GM21423 (cell line): ENCODE results near the gene NHLRC2.
A peak's percentile ranks its signal among the peaks of the same experiment; 100 is the strongest.

Experiments used
- ATAC-seq: cut with Tn5 transposase; IDR thresholded peaks from one replicate; pipeline ENCODE4 v1.9.1; 2021; ENCODE audit warnings: mild to moderate bottlenecking, moderate library complexity; ENCODE audit not compliant: unreplicated experiment

The NHLRC2 gene

GRCh38 chr10:113859261-113859660, 4.8 kb downstream of the NHLRC2 start:
- ATAC-seq, result peak; percentile 42

GRCh38 chr10:113865901-113866300, 11.4 kb downstream of the NHLRC2 start:
- no peak for ATAC-seq

GRCh38 chr10:113866551-113867394, 12.3 kb downstream of the NHLRC2 start:
- no peak for ATAC-seq

- no peak for ATAC-seq
These were observed 13.4 kb downstream of the NHLRC2 start for GRCh38 chr10:113867904-113868303.

GRCh38 chr10:113869789-113870188, 15.3 kb downstream of the NHLRC2 start:
- ATAC-seq, result no peak

- no peak for ATAC-seq
These were observed 17.9 kb downstream of the NHLRC2 start for GRCh38 chr10:113872139-113873030.

- no peak for ATAC-seq
These were observed 20.8 kb downstream of the NHLRC2 start for GRCh38 chr10:113875212-113875611.

GRCh38 chr10:113876461-113876860, 22.0 kb downstream of the NHLRC2 start:
- ATAC-seq, result no peak

GRCh38 chr10:113879691-113880090, 25.2 kb downstream of the NHLRC2 start:
- ATAC-seq, result peak; percentile 77

- peak; percentile 44 for ATAC-seq
These were observed 25.8 kb downstream of the NHLRC2 start for GRCh38 chr10:113880236-113880635.

GRCh38 chr10:113882240-113882639, 27.8 kb downstream of the NHLRC2 start:
- no peak for ATAC-seq

GRCh38 chr10:113889911-113890310, 35.5 kb downstream of the NHLRC2 start:
- no peak for ATAC-seq

GRCh38 chr10:113890769-113891168, 36.3 kb downstream of the NHLRC2 start:
- no peak for ATAC-seq

GRCh38 chr10:113891476-113891875, 37.0 kb downstream of the NHLRC2 start:
- no peak for ATAC-seq

GRCh38 chr10:113893570-113893969, 39.1 kb downstream of the NHLRC2 start:
- ATAC-seq, result no peak

GRCh38 chr10:113894581-113894980, 40.1 kb downstream of the NHLRC2 start:
- no peak for ATAC-seq

GRCh38 chr10:113895018-113895417, 40.6 kb downstream of the NHLRC2 start:
- ATAC-seq, result no peak

- ATAC-seq, result no peak
These were observed 43.5 kb downstream of the NHLRC2 start for GRCh38 chr10:113897693-113898618.

- ATAC-seq, result no peak
These were observed 45.6 kb downstream of the NHLRC2 start for GRCh38 chr10:113899952-113900598.

- ATAC-seq, result no peak
These were observed 51.3 kb downstream of the NHLRC2 start for GRCh38 chr10:113905756-113906155.
